Esophagus squamous epithelium (tissue), 4 donors: ENCODE results near the gene ADAM11.

Experiments
- CTCF ChIP-seq, 6 experiments: fragments of 450-650 bp in 4 of 6; fragments of 200-600 bp in 2 of 6; sonication (generic) in 2 of 6; IDR thresholded peaks; one replicate each; pipeline ENCODE4 v1.5.1; 2016 to 2019; ENCODE audit warnings: antibody characterized with exemption in 6 of 6, mild to moderate bottlenecking in 4 of 6, moderate library complexity in 4 of 6
- POLR2A ChIP-seq, 4 donors: fragments of 450-650 bp; IDR thresholded peaks; one replicate each; pipeline ENCODE4 v1.6.1; 2017; ENCODE audit warnings: antibody characterized with exemption in 4 of 4, mild to moderate bottlenecking in 4 of 4, moderate library complexity in 3 of 4

GRCh38 chr17:44766409-44767038 lies 7.7 kb downstream of the ADAM11 start:
- TF ChIP-seq POLR2A (IDR thresholded peaks at IDR 0.05): no peak
- no peak for TF ChIP-seq CTCF (IDR thresholded peaks at IDR 0.05)
